GM18519 (cell line): Measurements from ENCODE around the gene PLEKHG1.

Experiments used
- ATAC-seq: cut with Tn5 transposase; IDR thresholded peaks from one replicate; pipeline ENCODE4 v1.9.1; 2021; ENCODE audit warnings: mild to moderate bottlenecking, moderate library complexity; ENCODE audit not compliant: unreplicated experiment, low FRiP score

PLEKHG1 gene

DNA sequence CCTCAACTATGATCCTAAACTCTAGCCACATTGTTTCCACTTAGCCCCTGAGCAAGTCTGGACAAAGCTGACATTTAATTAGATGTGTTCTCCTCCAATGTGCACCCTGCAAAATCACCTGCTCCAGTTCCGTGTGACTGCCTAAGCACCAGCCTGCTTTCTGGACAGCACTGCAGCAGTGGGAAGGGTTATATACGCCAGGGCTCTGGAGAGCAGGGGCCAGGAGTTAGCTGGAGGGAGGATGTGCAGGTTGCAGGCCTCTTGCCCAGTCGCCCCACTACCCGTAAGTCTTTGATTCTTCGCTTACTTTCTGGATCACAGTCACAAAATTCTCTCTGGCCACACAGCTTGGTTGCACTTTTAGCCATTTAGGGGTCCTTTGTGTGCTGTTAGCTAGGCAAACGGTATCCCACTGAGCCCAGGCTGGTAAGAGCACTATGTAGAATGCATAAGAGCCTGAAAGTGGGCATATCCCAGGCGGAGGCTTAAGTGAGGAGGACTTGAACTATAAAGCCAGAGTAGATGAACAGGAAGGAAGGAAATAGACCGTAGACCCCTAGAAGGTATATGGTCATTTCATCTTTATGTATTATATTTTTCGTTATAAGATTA, 10.7 kb upstream of the PLEKHG1 start:
- no peak for ATAC-seq

DNA sequence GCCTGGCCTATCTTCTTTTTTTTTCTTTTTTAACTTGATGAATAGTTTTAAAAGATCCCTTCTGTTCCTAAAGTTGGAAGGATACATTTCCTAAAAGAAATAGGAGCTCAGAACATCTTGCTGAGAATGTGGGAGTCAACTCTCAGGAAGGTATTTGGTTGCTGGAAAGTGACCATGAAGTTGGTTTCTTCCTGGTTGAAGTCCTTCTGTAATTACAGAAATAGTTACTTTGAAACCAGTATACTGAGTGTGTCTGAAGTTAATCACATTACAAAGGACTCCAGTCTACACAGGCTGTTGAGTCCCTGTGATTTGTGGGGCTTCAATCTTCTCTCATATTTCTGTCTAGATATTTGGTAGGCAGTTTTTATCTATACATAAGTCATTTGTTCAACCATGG, 9.8 kb upstream of the PLEKHG1 start:
- ATAC-seq, result no peak

DNA sequence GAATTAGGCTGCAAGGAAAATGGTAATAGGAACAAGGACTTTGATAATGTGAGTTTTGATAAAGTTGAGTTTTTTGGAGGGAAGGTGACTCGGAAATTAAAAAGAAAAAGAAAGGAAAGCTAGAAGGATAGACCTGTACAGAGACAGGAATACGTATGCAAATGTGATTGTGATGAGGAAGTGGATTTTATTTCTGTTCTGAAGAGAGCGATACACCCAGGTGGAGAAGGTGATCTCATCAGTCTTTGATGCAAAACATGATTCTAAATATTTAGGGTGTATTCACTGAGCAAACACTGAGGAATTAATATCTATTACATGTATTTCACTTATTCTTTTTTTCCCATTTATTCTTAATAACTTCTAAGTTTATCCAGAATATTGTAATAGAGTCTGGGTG, 9.2 kb upstream of the PLEKHG1 start:
- ATAC-seq, result no peak

DNA sequence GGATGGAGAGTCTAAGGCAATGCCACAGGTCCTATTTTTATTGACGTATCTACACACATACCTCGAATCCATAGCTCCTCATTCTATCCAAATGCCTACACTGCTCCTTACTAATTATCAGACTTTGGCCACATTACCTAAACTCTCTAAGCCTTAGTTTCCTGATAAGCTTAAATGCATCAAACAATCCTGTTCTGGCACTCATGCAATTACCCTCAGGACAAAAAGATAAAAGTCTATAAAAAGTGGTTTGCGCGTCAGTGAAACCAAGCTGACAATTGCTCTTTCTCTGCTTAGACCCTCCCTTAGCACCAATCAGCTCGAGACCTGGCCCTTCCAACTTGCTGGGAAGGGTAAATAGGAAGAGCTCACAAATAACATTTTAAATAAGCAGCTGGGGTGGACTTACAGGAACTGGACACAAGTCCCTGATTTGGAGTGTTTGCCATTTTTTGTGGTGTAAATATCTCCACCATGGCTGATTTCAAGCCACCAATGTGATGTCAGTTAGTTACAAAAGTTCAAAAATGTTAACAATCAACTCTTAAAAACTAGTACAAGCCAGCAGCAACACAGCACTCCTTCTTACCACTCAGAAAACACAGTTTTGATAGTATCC, 7.2 kb upstream of the PLEKHG1 start:
- ATAC-seq, result no peak

- ATAC-seq, result no peak
Measured at GRCh38 chr6:150593119-150593518, 6.6 kb upstream of the PLEKHG1 start.

DNA sequence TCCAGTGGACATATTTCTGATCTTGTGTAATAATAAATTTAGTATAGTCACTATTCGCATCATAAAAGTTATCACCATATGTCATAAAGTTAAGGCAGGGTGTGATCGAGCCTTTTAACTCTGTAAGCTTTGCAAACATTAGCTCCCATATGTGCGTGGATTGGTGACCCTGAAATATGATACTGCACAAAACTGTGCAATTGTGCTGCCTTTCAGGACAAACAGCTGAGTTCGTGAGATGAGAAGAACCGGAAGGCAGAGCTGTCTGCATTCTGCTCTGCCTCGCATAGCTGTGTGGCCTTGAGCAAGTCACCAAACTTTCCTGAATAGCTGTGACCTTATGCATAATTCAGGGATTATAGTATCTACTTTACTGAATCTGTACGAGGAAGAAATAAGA, 3.2 kb upstream of the PLEKHG1 start:
- ATAC-seq, result no peak

DNA sequence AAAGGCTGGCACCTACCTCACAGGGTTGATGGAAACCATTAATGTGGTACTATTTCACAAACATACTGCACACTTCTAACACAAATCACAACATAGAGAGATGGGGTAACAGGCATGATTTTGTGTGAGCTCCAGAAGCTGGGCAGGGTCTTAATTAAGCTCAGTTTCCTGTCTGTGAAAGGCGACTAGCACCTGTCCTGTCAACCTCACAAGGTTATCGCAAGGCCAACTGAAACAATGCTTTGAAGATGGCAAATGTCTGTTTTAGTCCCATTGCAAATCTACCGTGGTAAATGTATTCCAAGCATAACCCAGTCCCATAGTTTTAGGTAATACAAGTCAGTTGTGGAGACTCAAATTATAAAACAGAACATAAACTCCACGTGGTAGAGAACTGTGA, 1.3 kb upstream of the PLEKHG1 start:
- ATAC-seq, result no peak

GRCh38 chr6:150598858-150599198, 857 bp upstream of the PLEKHG1 start:
- ATAC-seq, result no peak

DNA sequence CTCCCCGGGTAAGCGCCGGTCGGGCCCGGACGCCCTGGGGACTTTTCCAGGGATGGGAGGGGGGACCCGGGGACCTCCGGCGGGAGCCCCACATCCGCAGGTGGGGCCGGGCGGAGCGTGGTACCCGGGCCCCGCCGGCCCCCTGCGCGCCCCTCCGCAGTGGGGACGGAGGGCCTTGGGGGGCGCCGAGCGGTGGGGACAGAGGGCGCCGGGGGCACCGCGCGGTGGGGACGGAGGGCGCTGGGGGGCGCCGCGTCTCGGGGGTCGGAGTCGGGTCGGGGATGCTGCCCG, 270 bp downstream of the PLEKHG1 start:
- ATAC-seq, result peak; percentile 10

- ATAC-seq, result peak; percentile 40
Measured at GRCh38 chr6:150600301-150601017, 774 bp downstream of the PLEKHG1 start.

GRCh38 chr6:150601439-150601838, 1.8 kb downstream of the PLEKHG1 start:
- no peak for ATAC-seq

DNA sequence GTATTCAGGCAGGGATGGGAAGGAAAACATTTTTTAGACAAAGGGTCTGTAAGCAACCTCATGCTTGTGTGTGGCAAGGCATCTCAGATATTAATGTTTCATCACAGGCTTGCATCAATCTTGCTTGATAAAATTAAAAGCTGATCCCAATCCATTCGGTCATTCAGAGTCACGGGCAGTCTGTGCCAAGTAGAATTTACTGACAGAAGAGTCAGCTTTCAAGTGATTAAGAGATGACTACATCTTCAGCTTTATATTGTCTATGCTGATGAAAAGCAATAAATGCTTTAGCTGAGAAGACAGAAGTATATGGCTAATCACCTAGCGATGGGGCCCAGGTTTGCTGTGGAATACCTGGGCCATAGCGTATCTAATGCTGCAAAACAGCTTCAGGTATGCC, 3.5 kb downstream of the PLEKHG1 start:
- no peak for ATAC-seq

GRCh38 chr6:150604467-150604866, 4.8 kb downstream of the PLEKHG1 start:
- ATAC-seq, result no peak

DNA sequence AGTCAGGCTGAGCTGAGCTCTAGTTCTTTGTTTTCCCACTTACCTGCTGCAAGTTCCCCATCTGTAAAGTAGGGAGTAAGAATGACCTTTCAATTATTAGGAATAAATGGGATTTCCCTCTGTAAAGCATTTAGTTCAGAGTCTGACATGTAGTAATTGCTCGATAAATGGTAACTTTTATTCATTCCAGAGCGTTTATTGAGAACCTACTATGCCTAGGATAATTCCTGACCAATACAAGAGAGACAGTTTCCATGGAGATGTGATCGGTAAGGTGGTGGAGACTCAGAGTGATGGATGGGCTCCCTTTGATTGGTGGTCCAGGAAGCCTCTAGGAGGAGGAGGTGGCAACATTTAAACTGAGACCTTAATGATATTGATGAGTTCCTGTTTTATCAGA, 5.6 kb downstream of the PLEKHG1 start:
- ATAC-seq, result no peak

DNA sequence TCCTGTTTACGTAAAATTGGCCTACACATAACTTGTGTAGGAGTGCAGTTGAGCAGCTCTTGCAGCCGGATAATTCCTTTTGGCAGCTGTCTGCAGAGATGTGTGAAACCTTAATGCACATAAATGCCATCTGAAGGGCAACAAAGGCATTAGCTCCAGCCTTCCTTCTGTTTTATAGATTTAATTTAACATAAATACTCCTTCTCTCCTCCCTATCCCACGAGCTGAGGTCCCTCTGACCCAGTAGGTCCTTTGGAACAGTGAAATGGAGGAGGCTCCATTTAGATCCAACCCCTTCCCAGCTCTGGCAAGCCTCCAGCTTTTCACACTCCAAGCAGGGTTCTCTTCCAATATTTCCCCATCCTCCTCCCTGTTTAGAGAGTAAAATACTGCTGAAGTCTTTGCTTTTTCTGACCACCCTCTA, 6.5 kb downstream of the PLEKHG1 start:
- no peak for ATAC-seq

DNA sequence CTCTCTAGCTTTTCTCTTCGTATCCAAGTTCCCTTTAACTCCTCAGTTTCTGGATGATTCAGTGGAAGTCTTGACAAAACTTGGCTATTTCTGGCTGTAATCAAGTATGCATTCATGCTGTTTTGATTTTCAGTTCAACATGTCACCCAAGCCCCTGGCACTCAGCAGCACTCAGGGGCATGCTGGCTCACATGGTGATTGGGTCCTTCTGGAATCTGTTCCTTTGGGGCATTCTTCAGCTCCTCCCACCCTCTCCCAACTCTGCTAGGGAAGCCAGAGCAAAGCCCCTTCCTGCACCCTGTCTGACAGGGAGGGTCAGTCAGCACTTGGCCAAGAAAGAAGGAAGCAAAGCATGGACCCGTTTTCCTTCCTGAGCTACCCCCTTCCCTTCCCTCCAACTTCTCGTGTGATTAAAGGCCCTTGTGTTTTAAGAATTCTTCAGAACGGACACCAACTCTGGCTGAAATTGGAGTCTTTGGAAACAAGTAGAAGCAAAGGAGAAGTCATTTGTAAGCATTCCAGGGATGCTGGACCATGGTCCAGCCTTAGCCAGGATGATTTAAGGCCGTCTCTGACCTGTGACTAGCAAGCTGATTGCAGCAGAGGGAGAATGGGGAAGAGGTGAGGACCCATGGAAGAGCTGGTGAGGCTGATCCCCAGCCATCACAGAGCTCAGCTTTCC, 7.1 kb downstream of the PLEKHG1 start:
- ATAC-seq, result no peak

GRCh38 chr6:150607329-150607650, 7.6 kb downstream of the PLEKHG1 start:
- ATAC-seq, result no peak

DNA sequence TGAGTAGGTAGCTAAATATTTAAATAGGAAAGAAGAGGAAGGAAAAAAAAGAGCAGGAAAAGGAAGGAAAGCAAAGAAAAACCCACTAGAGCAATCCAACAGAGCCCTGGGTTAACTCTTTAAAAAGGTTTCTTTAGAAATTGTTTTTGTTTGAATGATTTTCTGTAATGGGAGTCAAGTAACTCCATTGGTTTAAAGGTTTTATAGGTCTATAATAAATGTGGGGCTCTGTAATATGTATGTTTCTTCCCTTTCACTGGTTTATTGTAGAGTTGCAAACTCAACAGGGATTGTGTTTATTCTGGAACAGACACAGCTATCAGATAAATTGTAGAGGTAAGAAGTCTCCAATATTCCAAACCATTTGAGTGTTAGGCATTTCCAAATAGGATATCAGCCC, 10.9 kb downstream of the PLEKHG1 start:
- ATAC-seq, result no peak

GRCh38 chr6:150613269-150613668, 13.6 kb downstream of the PLEKHG1 start:
- no peak for ATAC-seq

- no peak for ATAC-seq
Measured at GRCh38 chr6:150615967-150616366, 16.3 kb downstream of the PLEKHG1 start.

- ATAC-seq, result no peak
Measured at GRCh38 chr6:150616586-150616985, 16.9 kb downstream of the PLEKHG1 start.

DNA sequence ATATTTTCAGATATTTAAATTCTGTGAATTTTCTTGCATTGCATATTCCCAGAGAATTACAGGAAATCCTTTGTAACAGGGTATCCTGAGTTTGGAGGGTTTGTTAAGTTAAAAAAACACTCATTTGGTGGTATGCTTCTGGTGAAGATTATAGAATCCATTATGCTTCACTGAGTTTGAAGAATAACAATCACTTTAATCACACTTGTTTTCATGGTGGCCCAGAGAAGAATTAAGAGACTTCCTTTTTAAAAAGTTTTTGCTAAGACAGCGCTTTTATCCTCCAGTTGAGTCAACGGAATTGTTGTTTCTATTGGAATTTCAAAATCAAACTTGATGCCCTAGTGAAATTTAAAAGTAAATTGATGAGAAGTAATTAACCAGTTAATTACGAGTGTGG, 17.4 kb downstream of the PLEKHG1 start:
- ATAC-seq, result no peak
